ENCODE data around the gene PRSS2.

DNA sequence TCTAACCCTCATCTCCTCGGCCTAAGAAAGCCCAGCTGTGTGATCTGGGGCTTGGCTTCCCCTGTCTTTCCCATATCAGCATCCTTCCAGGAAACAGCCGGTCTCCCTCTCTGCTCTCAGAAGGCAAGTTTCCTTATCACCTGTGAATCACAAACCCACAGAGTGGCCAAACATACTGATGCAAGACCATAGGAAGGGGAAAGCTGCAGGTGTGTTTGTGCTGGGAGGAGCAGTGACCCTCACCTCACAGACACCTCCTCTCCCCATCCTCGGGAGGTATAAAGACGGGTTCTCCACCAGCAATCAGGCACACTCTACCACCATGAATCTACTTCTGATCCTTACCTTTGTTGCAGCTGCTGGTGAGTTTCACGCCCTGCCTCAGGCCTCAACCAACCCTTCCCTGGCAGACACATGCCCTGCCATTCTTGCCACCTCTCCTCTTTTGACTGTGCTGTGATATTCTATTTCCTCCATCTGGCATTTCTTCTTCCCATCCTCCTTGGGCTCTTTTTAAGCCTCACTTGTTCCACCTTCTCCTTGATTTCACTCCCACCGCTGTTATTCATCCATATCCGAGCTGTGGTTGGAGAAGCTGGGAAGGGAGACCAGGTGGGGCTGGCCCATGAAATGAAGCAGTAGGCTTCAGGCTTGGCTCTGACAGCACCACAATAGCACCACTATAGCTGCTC is at the start of gene PRSS2:
- TF ChIP-seq TAF1 (IDR thresholded peaks at IDR 0.05; ENCODE audit: borderline replicate concordance, insufficient read depth, low read length) (no peak), POLR2AphosphoS5 (IDR thresholded peaks at IDR 0.05; ENCODE audit: low read depth, low read length) (no peak), SIN3A (IDR thresholded peaks at IDR 0.05; ENCODE audit: borderline replicate concordance, insufficient read depth, low read length) (no peak)
- TF ChIP-seq, protein P1, sequence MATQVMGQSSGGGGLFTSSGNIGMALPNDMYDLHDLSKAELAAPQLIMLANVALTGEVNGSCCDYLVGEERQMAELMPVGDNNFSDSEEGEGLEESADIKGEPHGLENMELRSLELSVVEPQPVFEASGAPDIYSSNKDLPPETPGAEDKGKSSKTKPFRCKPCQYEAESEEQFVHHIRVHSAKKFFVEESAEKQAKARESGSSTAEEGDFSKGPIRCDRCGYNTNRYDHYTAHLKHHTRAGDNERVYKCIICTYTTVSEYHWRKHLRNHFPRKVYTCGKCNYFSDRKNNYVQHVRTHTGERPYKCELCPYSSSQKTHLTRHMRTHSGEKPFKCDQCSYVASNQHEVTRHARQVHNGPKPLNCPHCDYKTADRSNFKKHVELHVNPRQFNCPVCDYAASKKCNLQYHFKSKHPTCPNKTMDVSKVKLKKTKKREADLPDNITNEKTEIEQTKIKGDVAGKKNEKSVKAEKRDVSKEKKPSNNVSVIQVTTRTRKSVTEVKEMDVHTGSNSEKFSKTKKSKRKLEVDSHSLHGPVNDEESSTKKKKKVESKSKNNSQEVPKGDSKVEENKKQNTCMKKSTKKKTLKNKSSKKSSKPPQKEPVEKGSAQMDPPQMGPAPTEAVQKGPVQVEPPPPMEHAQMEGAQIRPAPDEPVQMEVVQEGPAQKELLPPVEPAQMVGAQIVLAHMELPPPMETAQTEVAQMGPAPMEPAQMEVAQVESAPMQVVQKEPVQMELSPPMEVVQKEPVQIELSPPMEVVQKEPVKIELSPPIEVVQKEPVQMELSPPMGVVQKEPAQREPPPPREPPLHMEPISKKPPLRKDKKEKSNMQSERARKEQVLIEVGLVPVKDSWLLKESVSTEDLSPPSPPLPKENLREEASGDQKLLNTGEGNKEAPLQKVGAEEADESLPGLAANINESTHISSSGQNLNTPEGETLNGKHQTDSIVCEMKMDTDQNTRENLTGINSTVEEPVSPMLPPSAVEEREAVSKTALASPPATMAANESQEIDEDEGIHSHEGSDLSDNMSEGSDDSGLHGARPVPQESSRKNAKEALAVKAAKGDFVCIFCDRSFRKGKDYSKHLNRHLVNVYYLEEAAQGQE (IDR thresholded peaks at IDR 0.05; ENCODE audit: insufficient read depth in 1 of 2, low read depth in 2 of 2, low read length in 2 of 2), result no peak
